Activated naive CD8-positive, alpha-beta T cell treated with anti-CD3 and anti-CD28 coated beads, Interleukin-2, amount 50 U/mL, for 24 hours (primary cell): Measurements from ENCODE around the gene CCDC149.
A peak's percentile ranks its signal among the peaks of the same experiment; 100 is the strongest.
"Not testable (repeated sequence)": the region's sequence is repeated elsewhere in the genome, so short reads cannot be mapped to it uniquely, and the experiment has no call there.

Experiments
- ATAC-seq: fragments of 150-1000 bp; cut with Tn5 transposase; one replicate; pipeline ENCODE4 v1.10.0; 2021
- DNase-seq: peaks from one replicate; pipeline ENCODE4 v3.0.0; 2021
- H3K27ac Mint-ChIP-seq: one replicate; pipeline ENCODE4 v1.8.0; 2021; ENCODE audit warnings: mild to moderate bottlenecking, mixed read lengths
- H3K27me3 Mint-ChIP-seq: one replicate; pipeline ENCODE4 v1.8.0; 2021; ENCODE audit warnings: mixed read lengths
- H3K36me3 Mint-ChIP-seq: one replicate; pipeline ENCODE4 v1.8.0; 2021; ENCODE audit warnings: low read depth, mixed read lengths
- H3K4me1 Mint-ChIP-seq: one replicate; pipeline ENCODE4 v1.8.0; 2021; ENCODE audit warnings: mixed read lengths
- H3K4me3 Mint-ChIP-seq: one replicate; pipeline ENCODE4 v1.8.0; 2021; ENCODE audit warnings: mild to moderate bottlenecking, moderate library complexity, mixed read lengths
- H3K9me3 Mint-ChIP-seq: one replicate; pipeline ENCODE4 v1.8.0; 2021; ENCODE audit warnings: mixed read lengths

CCDC149 gene

DNA sequence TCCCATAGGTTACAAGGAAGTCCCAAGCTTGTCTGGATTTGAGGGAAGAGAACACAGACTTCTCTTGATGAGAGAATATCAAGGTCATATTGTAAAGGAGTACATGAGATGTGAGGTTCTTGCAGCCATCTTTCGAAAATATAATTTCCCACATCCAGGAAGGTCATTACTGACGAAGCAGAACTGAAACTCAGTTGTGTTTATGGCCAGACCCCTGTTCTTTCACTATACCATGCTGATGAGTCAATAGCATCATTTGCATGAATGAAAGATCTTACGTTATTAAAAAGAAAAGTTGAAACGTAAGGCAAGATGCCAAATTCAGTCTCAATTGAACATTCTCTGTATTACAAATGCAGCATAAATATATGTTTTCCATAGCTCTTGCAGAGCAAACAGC, 14.2 kb upstream of the CCDC149 start:
- ATAC-seq, result no peak
- no peaks in the 10 kb centered on the region for H3K36me3 Mint-ChIP-seq
- no peaks in the 10 kb centered on the region for H3K9me3 Mint-ChIP-seq
- H3K4me3 Mint-ChIP-seq, result no peak overlapping the region
- no peaks in the 10 kb centered on the region for H3K4me1 Mint-ChIP-seq
- peaks cover 7% of the 10 kb centered on the region for H3K27me3 Mint-ChIP-seq
- no peak for DNase-seq
- no peak overlapping the region for H3K27ac Mint-ChIP-seq

DNA sequence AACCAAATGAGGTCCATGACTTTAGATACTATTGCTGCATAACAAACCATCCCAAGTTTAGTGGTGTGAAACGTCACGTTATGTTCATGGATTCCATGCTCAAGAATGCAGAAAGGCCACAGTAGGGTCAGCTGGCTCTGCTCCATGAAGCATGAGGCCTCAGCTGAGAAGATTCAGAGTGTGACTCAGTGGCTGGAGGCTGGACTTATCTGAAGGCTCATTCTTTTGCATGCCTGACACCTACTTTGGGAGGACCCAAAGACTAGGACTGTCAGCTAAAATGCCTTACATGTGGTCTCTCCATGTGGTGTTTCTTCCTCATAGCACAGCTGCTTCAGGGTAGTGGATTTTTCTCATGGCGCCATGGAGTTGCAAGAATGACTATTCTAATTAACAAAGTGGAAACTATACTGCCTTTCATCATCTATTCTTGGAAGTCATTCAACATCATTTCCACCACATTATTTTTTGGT, 11.5 kb upstream of the CCDC149 start:
- DNase-seq (no peak), ATAC-seq (no peak)
- H3K27ac Mint-ChIP-seq, result no peak overlapping the region
- peaks cover 15% of the 10 kb centered on the region for H3K9me3 Mint-ChIP-seq
- H3K4me1 Mint-ChIP-seq, result no peaks in the 10 kb centered on the region
- no peak overlapping the region for H3K4me3 Mint-ChIP-seq
- H3K36me3 Mint-ChIP-seq, result no peaks in the 10 kb centered on the region
- peaks cover 7% of the 10 kb centered on the region for H3K27me3 Mint-ChIP-seq

DNA sequence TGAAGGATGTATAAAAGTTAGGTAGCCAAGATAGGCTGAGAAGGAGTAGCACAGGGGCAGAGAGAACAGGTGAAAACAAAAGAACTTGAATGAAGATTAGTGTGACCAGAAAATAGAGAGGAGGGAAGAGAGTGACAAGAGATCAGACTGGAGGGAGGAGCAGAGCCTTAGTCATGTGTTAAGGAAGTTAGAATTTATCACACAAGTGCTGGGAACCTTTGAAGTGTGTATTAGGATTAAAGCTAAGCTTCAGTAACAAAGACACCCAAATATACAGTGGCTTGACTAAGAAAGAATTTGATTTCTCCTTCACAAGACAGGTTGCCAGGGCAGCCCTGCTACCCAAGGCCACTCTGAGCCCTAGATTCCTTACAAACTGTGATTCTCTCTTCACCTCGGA, 10.7 kb upstream of the CCDC149 start:
- DNase-seq (no peak), ATAC-seq (no peak)
- no peaks in the 10 kb centered on the region for H3K36me3 Mint-ChIP-seq
- H3K9me3 Mint-ChIP-seq, result peaks cover 16% of the 10 kb centered on the region
- H3K4me3 Mint-ChIP-seq, result no peak overlapping the region
- H3K27ac Mint-ChIP-seq, result no peak overlapping the region
- H3K27me3 Mint-ChIP-seq, result peaks cover 6% of the 10 kb centered on the region
- no peaks in the 10 kb centered on the region for H3K4me1 Mint-ChIP-seq

DNA sequence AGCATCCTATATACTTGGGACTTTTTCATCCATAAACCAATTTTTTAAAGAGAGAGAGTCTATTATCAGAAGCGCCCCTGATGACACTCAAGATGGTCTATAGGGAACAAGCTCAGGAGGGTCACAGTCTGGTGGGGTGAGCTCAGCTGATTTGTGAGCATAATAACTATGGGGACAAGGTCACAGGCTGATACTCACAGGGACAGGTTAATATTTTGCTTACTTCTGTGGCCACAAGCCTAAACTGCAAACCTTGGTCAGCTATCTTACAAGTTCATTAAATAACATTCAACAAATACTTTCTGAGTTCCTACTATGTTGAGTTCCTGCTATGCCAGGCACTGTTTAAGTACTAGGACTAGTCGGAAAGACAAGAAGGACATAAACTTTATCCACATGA, 10.2 kb upstream of the CCDC149 start:
- ATAC-seq, result no peak
- peaks cover 5% of the 10 kb centered on the region for H3K27me3 Mint-ChIP-seq

DNA sequence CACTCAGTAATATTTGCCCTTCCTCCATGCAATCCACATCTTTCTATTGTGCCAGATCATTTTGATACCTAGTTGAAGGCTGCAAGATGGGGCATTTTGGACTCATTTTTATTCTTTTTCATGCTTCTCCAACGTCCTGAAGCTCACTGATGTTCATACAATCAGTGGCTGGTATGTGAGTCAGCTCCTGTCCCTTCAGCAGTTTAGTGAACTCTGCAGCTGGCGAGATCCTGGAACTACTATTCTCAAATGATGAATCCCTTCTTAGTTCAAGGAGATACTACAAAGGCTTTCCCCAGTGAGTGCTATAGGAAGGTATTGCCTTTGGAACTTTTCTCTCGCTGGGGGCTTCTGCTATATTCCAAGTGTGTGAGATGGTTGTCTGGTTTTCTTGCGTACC, 9.6 kb upstream of the CCDC149 start:
- Mint-ChIP-seq H3K4me1 (no peaks in the 10 kb centered on the region), H3K36me3 (no peaks in the 10 kb centered on the region), H3K4me3 (no peak overlapping the region), H3K27me3 (peaks cover 5% of the 10 kb centered on the region), H3K27ac (no peak overlapping the region), H3K9me3 (peaks cover 16% of the 10 kb centered on the region)
- no peak for ATAC-seq
- no peak for DNase-seq

More for the DNA sequence above, 10.2 kb upstream of the CCDC149 start:
- H3K36me3 Mint-ChIP-seq, result no peaks in the 10 kb centered on the region
- H3K27ac Mint-ChIP-seq, result no peak overlapping the region
- H3K4me1 Mint-ChIP-seq, result no peaks in the 10 kb centered on the region
- H3K4me3 Mint-ChIP-seq, result no peak overlapping the region
- H3K9me3 Mint-ChIP-seq, result peaks cover 16% of the 10 kb centered on the region
- no peak for DNase-seq

DNA sequence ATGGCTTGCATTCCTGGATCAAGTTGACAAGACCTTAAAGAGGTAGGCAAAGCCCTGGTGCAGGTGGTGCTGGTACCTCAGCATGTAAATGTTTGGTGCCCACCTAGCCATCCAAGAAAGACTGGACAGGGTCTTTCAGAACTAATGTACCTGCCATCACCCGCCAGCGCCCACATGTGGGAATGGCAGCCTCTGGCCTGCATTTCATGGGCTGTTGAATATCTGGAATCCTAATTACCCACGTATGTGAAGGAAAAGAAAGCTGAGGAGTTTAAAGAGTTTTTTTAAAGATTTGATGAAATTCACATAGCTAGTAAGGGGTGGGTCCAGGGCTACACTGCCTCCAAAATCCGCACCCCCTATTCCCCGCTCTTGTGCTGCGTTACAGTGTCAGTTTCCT, 8.6 kb upstream of the CCDC149 start:
- DNase-seq (no peak), ATAC-seq (no peak)
- Mint-ChIP-seq H3K4me1 (no peaks in the 10 kb centered on the region), H3K4me3 (no peak overlapping the region), H3K36me3 (no peaks in the 10 kb centered on the region), H3K27ac (no peak overlapping the region), H3K9me3 (peaks cover 16% of the 10 kb centered on the region), H3K27me3 (peaks cover 6% of the 10 kb centered on the region)

DNA sequence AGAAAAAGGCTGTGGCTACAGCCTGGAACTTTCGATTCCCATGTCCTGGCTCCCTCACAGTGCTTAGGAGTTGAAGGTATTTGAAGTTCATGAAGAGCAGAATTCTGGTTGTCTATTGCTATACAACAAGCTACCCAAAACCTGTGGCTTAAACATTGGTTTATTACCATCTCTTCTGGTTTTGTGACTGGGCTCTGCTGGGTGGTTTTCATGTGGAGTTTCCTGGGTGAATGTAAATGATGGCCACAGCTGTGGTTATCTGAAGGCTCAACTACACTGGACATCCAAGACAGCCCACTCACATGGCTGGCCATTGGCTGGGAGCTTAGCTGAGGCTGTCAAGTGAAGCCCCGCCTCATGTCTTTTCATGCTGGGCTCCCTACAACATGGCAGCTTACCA, 7.2 kb upstream of the CCDC149 start:
- H3K27me3 Mint-ChIP-seq, result peaks cover 11% of the 10 kb centered on the region
- H3K27ac Mint-ChIP-seq, result no peak overlapping the region
- no peak overlapping the region for H3K4me3 Mint-ChIP-seq
- ATAC-seq (no peak), DNase-seq (no peak)
- peaks cover 16% of the 10 kb centered on the region for H3K9me3 Mint-ChIP-seq
- H3K36me3 Mint-ChIP-seq, result no peaks in the 10 kb centered on the region
- no peaks in the 10 kb centered on the region for H3K4me1 Mint-ChIP-seq

DNA sequence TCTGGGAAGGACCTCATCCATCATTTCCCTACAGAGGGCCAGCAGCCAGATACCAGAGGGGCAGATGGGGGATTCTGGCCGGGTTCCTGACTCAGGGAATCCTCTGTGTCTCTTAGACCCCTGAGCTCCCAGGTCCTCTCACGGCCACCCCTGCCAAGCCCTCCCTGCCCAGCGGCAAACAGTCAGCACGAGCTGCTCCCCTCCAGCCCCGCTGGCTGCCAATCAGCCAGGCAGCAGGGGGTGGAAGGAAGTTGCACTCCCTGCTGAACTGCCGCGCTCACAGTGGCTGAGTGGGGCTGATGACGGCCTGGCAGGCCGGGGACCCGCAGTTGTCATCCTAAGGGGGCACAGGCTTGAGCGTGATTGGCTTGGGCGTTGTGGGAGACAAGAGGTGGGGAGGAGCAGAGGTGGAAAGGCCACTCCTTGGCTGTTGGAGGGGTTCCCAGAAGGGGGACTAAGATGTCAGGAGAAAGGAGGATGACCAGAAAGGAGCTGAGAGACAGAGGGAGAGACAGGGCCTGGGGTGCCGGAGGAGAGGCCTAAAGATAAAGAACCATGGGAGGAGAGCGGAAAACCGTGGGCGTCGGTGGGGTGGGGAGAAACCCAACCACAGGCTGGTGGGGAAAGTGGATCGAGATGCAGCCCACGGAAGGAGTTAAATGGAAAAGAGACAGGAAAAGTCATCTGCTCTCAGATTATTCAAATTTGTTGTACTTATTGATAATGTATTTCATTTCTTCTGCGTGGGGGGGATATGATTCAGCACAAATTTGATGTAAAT, 4.4 kb upstream of the CCDC149 start:
- DNase-seq (no peak), ATAC-seq (no peak)
- peaks cover 16% of the 10 kb centered on the region for H3K9me3 Mint-ChIP-seq
- peaks cover 27% of the 10 kb centered on the region for H3K27me3 Mint-ChIP-seq
- no peak overlapping the region for H3K4me3 Mint-ChIP-seq
- peaks cover 2% of the 10 kb centered on the region for H3K4me1 Mint-ChIP-seq
- no peak overlapping the region for H3K27ac Mint-ChIP-seq
- no peaks in the 10 kb centered on the region for H3K36me3 Mint-ChIP-seq

DNA sequence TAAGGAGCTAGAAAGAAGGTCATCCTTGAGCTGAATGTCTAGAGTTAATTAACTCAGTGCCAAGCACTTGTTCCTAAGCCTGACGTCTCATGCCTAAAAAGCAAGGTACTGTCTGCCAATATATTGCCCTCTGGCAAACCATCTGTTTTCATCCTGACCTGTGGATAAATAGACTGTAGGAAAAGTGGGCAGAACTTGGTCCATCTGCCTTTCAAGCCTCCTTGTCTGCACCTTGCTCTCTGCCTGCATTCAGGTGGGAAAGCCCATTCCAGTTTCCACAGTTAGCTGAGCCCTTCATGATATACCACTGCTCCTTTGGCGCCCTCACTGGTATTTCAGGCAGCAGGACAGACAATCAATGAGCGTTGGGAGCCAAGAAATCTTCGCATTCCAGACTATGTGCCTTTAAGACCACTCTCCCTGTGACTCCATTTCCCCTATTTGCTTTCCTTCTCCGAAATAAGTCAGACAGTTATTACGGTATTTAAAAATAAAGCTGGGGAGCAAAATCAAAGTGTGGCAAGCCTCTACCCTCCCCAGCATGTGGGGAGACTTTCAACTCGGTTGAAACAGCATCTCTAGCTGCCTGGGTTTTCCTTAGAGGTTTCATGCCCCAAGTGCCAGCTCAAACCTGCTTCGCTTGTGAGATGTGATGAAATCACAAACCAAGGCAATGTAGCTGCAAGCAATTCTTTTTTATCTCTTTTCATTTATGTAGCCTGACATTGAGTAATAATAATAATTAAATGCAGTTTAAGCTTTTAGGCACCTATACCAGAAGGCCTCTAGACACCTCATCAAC, 2.5 kb upstream of the CCDC149 start:
- DNase-seq, result no peak
- no peaks in the 10 kb centered on the region for H3K36me3 Mint-ChIP-seq
- H3K27me3 Mint-ChIP-seq, result peaks cover 39% of the 10 kb centered on the region
- no peak overlapping the region for H3K4me3 Mint-ChIP-seq
- H3K9me3 Mint-ChIP-seq, result peaks cover 8% of the 10 kb centered on the region
- ATAC-seq, result no peak
- H3K27ac Mint-ChIP-seq, result no peak overlapping the region
- peaks cover 2% of the 10 kb centered on the region for H3K4me1 Mint-ChIP-seq

DNA sequence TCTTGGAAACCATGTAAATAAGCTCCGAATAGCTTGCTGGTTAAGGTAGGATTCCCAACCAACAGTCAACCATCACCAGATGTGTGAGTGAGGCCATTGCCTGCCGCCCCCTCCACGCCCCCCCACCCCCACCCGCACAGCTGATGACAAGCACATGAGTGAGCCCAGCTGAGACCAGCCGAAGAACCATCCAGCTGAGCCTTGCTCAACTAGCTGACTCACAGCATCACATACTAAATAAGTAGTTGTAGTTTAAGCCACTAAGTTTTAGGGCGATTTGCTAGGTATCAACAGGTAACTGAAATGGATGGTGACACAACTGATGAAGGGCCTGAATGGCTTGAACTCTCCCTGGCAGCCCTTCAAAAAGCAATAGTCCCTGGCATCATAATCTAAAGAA, 1.6 kb upstream of the CCDC149 start:
- DNase-seq (no peak), ATAC-seq (no peak)
- Mint-ChIP-seq H3K27me3 (peaks cover 39% of the 10 kb centered on the region), H3K36me3 (no peaks in the 10 kb centered on the region), H3K9me3 (peaks cover 10% of the 10 kb centered on the region), H3K4me1 (peaks cover 2% of the 10 kb centered on the region), H3K4me3 (no peak overlapping the region), H3K27ac (no peak overlapping the region)

DNA sequence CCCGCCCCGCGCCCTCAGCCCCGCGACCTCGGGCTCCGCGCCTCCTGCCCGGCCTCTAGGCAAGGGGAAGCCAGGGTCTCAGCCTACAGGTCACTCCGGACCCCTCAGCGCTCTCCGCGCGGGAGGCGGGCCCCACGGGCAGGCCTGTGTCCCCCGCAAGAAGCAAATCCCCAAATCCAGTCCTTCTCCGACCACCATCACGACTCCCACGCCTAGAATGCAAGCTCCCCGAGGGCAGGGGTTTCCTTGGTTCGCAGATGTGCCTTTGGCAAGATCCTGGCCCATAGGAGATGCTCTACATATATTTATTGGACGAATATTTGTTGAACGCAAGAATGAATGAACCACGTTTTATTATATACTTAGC, 260 bp upstream of the CCDC149 start:
- peaks cover 7% of the 10 kb centered on the region for H3K9me3 Mint-ChIP-seq

DNA sequence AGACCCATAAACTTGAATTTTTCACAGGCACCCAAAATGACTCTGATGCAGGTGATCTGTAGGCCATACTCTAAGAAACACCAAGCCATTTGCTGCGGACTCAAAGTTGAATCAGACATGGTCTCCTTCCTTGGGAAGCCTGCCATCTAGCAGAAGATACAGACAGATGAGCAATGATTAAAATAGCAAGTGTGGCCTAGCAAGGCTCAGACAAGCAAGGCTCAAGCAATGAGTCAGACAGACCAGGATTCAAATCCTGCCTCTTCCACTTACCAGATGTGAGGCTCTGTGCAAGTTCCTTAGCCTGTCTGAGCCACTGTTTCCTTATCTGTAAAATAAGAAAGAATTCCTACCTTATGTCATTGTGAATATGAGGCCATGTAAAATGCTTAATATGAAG, 2.3 kb downstream of the CCDC149 start:
- Mint-ChIP-seq H3K4me3 (no peak overlapping the region), H3K27ac (no peak overlapping the region), H3K4me1 (peaks cover 2% of the 10 kb centered on the region), H3K27me3 (peaks cover 35% of the 10 kb centered on the region), H3K9me3 (peaks cover 7% of the 10 kb centered on the region), H3K36me3 (no peaks in the 10 kb centered on the region)
- no peak for DNase-seq
- no peak for ATAC-seq

More for the DNA sequence above, 260 bp upstream of the CCDC149 start:
- no peak overlapping the region for H3K27ac Mint-ChIP-seq
- peak overlapping the region; percentile 28 for H3K4me3 Mint-ChIP-seq
- H3K36me3 Mint-ChIP-seq, result no peaks in the 10 kb centered on the region
- no peak for DNase-seq
- peaks cover 2% of the 10 kb centered on the region for H3K4me1 Mint-ChIP-seq
- no peak for ATAC-seq
- peaks cover 39% of the 10 kb centered on the region for H3K27me3 Mint-ChIP-seq

DNA sequence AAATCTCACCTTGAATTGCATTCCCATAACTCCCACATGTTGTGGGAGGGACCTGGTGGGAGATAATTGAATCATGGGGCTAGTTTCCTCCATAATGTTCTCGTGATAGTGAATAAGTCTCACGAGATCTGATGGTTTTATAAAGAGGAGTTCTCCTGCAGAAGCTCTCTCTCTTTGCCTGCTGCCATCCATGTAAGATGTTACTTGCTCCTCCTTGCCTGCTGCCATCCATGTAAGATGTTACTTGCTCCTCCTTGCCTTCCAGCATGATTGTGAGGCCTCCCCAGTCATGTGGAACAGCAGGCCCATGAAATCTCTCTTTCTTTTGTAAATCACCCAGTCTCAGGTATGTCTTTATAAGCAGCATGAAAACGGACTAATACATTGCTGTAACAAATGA, 3.2 kb downstream of the CCDC149 start:
- not testable (repeated sequence) for H3K4me3 Mint-ChIP-seq, H3K9me3 Mint-ChIP-seq, H3K4me1 Mint-ChIP-seq, DNase-seq, ATAC-seq, H3K27ac Mint-ChIP-seq, H3K36me3 Mint-ChIP-seq
- H3K27me3 Mint-ChIP-seq, result peaks cover 26% of the 10 kb centered on the region

DNA sequence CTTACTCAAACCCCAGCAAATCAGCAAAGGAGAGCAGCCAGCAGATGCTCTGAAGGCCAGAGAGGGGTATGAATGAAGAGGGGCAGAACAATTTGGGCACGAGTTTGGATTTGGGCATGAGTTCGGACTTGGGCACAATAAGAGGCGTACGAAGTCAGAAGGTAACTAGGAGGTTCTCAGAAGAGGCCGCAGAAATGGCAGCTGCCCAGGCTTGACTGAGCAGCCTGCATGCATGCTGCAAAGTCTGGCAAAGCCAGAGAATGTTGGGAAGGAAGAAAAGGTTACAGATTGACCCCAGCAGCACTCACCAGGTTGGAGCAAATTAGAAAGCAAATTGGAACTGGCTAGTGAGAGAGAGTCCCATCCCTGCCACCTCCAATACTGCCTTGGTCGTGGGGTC, 15.2 kb downstream of the CCDC149 start:
- DNase-seq (no peak), ATAC-seq (no peak)
- Mint-ChIP-seq H3K4me3 (no peak overlapping the region), H3K27ac (no peak overlapping the region), H3K4me1 (no peaks in the 10 kb centered on the region), H3K27me3 (no peaks in the 10 kb centered on the region), H3K9me3 (no peaks in the 10 kb centered on the region), H3K36me3 (no peaks in the 10 kb centered on the region)

DNA sequence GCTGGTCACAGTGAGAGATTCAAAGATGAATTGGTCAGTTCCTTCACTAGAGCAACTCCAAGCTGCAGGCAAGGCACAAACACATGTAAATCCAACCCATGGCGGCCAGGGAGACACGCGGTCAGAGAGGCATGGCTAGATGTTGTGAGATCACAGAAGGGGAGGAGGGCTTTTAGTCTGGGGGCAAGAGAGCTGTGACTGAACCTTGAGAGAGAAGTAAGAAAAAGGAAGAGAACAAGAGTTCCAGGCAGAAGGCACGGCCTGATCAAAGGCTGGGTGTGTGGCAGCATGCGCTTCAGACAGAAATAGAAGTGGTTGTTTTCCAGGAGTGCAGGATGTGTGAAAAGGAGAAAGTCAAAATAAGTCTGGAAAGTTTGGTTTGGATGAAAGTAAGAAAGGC, 15.9 kb downstream of the CCDC149 start:
- ATAC-seq (no peak), DNase-seq (no peak)
- Mint-ChIP-seq H3K27me3 (no peaks in the 10 kb centered on the region), H3K4me1 (no peaks in the 10 kb centered on the region), H3K9me3 (no peaks in the 10 kb centered on the region), H3K27ac (no peak overlapping the region), H3K36me3 (no peaks in the 10 kb centered on the region), H3K4me3 (no peak overlapping the region)
